ENCODE data around the gene TAF11L11.
"Not testable (repeated sequence)": the region's sequence is repeated elsewhere in the genome, so short reads cannot be mapped to it uniquely, and the experiment has no call there.

Gene TAF11L11

GRCh38 chr5:17610092-17610491 lies 6.1 kb downstream of the TAF11L11 start, which contains the start of gene TAF11L12:
Gene TAF11L12 (plus strand): TSS chr5:17610392.
- not testable (repeated sequence) for H3K4me2 ChIP-seq (ENCODE audit: low read depth, low read length, poor library complexity, severe bottlenecking); H3K9me2 ChIP-seq (replicated peaks; ENCODE audit: insufficient read depth, low read length); H3K27me3 ChIP-seq (ENCODE audit: low read length); H3K79me2 ChIP-seq (ENCODE audit: insufficient read depth, low read length); H3K9ac ChIP-seq (ENCODE audit: low read length); H3F3A ChIP-seq (ENCODE audit: insufficient read depth); H2AFZ ChIP-seq (ENCODE audit: low read depth, low read length, severe bottlenecking); H3K27ac ChIP-seq (ENCODE audit: low read depth, low read length); H3K9me3 ChIP-seq (ENCODE audit: insufficient read depth, low read length); H3K4me3 ChIP-seq (ENCODE audit: insufficient read depth, low read length, poor library complexity, severe bottlenecking); H4K20me1 ChIP-seq (ENCODE audit: low read depth, low read length); H3K36me3 ChIP-seq (ENCODE audit: low read length)

- Histone ChIP-seq H3K79me2 (ENCODE audit: insufficient read depth, low read length) (no peaks in the 10 kb centered on the region), H3K9ac (ENCODE audit: low read length) (no peak overlapping the region), H4K20me1 (ENCODE audit: low read depth, low read length) (no peaks in the 10 kb centered on the region), H3F3A (ENCODE audit: insufficient read depth) (no peaks in the 10 kb centered on the region), H2AFZ (ENCODE audit: low read depth, low read length, severe bottlenecking) (no peak overlapping the region), H3K27ac (ENCODE audit: low read depth, low read length) (no peak overlapping the region), H3K9me3 (ENCODE audit: insufficient read depth, low read length) (no peaks in the 10 kb centered on the region), H3K9me2 (replicated peaks; ENCODE audit: insufficient read depth, low read length) (no peaks in the 10 kb centered on the region), H3K4me3 (ENCODE audit: insufficient read depth, low read length, poor library complexity, severe bottlenecking) (no peak overlapping the region), H3K4me2 (ENCODE audit: low read depth, low read length, poor library complexity, severe bottlenecking) (no peak overlapping the region), H3K36me3 (ENCODE audit: low read length) (no peaks in the 10 kb centered on the region), H3K27me3 (ENCODE audit: low read length) (no peaks in the 10 kb centered on the region)
- no peak for TF ChIP-seq CTCF (IDR thresholded peaks at IDR 0.05; ENCODE audit: insufficient read depth, low read length, poor library complexity, severe bottlenecking)
- no peak for TF ChIP-seq EZH2phosphoT487 (conservative IDR thresholded peaks at IDR 0.05; ENCODE audit: low read length)
Measured at GRCh38 chr5:17614872-17615605, 11.1 kb downstream of the TAF11L11 start.

- no peaks in the 10 kb centered on the region for H3F3A ChIP-seq (ENCODE audit: insufficient read depth)
- H3K36me3 ChIP-seq (ENCODE audit: low read length) = no peaks in the 10 kb centered on the region
- no peak overlapping the region for H2AFZ ChIP-seq (ENCODE audit: low read depth, low read length, severe bottlenecking)
- TF ChIP-seq CTCF (IDR thresholded peaks at IDR 0.05; ENCODE audit: insufficient read depth, low read length, poor library complexity, severe bottlenecking) (no peak), EZH2phosphoT487 (conservative IDR thresholded peaks at IDR 0.05; ENCODE audit: low read length) (no peak)
- no peak overlapping the region for H3K4me2 ChIP-seq (ENCODE audit: low read depth, low read length, poor library complexity, severe bottlenecking)
- no peaks in the 10 kb centered on the region for H3K27me3 ChIP-seq (ENCODE audit: low read length)
- no peaks in the 10 kb centered on the region for H3K9me2 ChIP-seq (replicated peaks; ENCODE audit: insufficient read depth, low read length)
- H3K9ac ChIP-seq (ENCODE audit: low read length) = no peak overlapping the region
- no peak overlapping the region for H3K4me3 ChIP-seq (ENCODE audit: insufficient read depth, low read length, poor library complexity, severe bottlenecking)
- H4K20me1 ChIP-seq (ENCODE audit: low read depth, low read length) = no peaks in the 10 kb centered on the region
- no peaks in the 10 kb centered on the region for H3K79me2 ChIP-seq (ENCODE audit: insufficient read depth, low read length)
- H3K27ac ChIP-seq (ENCODE audit: low read depth, low read length) = no peak overlapping the region
- no peaks in the 10 kb centered on the region for H3K9me3 ChIP-seq (ENCODE audit: insufficient read depth, low read length)
Measured at GRCh38 chr5:17619354-17619753, 15.4 kb downstream of the TAF11L11 start.

- no peaks in the 10 kb centered on the region for H3K36me3 ChIP-seq (ENCODE audit: low read length)
- H4K20me1 ChIP-seq (ENCODE audit: low read depth, low read length) = no peaks in the 10 kb centered on the region
- H3K27ac ChIP-seq (ENCODE audit: low read depth, low read length) = no peak overlapping the region
- no peak overlapping the region for H2AFZ ChIP-seq (ENCODE audit: low read depth, low read length, severe bottlenecking)
- no peaks in the 10 kb centered on the region for H3K27me3 ChIP-seq (ENCODE audit: low read length)
- no peaks in the 10 kb centered on the region for H3K9me2 ChIP-seq (replicated peaks; ENCODE audit: insufficient read depth, low read length)
- no peaks in the 10 kb centered on the region for H3K79me2 ChIP-seq (ENCODE audit: insufficient read depth, low read length)
- TF ChIP-seq EZH2phosphoT487 (conservative IDR thresholded peaks at IDR 0.05; ENCODE audit: low read length) = no peak
- peak; percentile 32 for TF ChIP-seq CTCF (IDR thresholded peaks at IDR 0.05; ENCODE audit: insufficient read depth, low read length, poor library complexity, severe bottlenecking)
- no peak overlapping the region for H3K4me2 ChIP-seq (ENCODE audit: low read depth, low read length, poor library complexity, severe bottlenecking)
- no peak overlapping the region for H3K9ac ChIP-seq (ENCODE audit: low read length)
- no peaks in the 10 kb centered on the region for H3F3A ChIP-seq (ENCODE audit: insufficient read depth)
- no peaks in the 10 kb centered on the region for H3K9me3 ChIP-seq (ENCODE audit: insufficient read depth, low read length)
- no peak overlapping the region for H3K4me3 ChIP-seq (ENCODE audit: insufficient read depth, low read length, poor library complexity, severe bottlenecking)
Measured at GRCh38 chr5:17620627-17621026, 16.6 kb downstream of the TAF11L11 start.
